Stimulated activated naive CD8-positive, alpha-beta T cell treated with anti-CD3 and anti-CD28 coated beads, Interleukin-15, amount 100 ng/mL, for 72 hours (primary cell): ENCODE results near the gene TBC1D14.
A peak's percentile ranks its signal among the peaks of the same experiment; 100 is the strongest.

Experiments
- ATAC-seq: fragments of 150-1000 bp; cut with Tn5 transposase; 2 replicates; pipeline ENCODE4 v1.10.0; 2021; ENCODE audit warnings: mild to moderate bottlenecking, moderate library complexity
- DNase-seq, 2 donors: peaks; one replicate each; pipeline ENCODE4 v3.0.0; 2021 to 2022
- H3K27ac Mint-ChIP-seq, 2 donors: one replicate each; pipeline ENCODE4 v1.8.0; 2022; ENCODE audit warnings: mild to moderate bottlenecking in 2 of 2, mixed read lengths in 2 of 2, moderate library complexity in 2 of 2
- H3K27me3 Mint-ChIP-seq: one replicate; pipeline ENCODE4 v1.8.0; 2022; ENCODE audit warnings: mixed read lengths
- H3K4me1 Mint-ChIP-seq: one replicate; pipeline ENCODE4 v1.8.0; 2022; ENCODE audit warnings: mild to moderate bottlenecking, mixed read lengths
- H3K4me3 Mint-ChIP-seq, 2 donors: one replicate each; pipeline ENCODE4 v1.8.0; 2022; ENCODE audit warnings: mild to moderate bottlenecking in 2 of 2, mixed read lengths in 2 of 2, moderate library complexity in 1 of 2
- H3K9me3 Mint-ChIP-seq, 2 donors: one replicate each; pipeline ENCODE4 v1.8.0; 2022; ENCODE audit warnings: mixed read lengths in 2 of 2

TBC1D14 gene

GRCh38 chr4:7054106-7054880, 144.7 kb downstream of the TBC1D14 start:
- H3K4me1 Mint-ChIP-seq: peaks cover 37% of the 10 kb centered on the region
- no peak for ATAC-seq
- H3K9me3 Mint-ChIP-seq: no peaks in the 10 kb centered on the region
- H3K4me3 Mint-ChIP-seq: no peak overlapping the region
- H3K27ac Mint-ChIP-seq: no peak overlapping the region
- no peaks in the 10 kb centered on the region for H3K27me3 Mint-ChIP-seq
- no peak for DNase-seq

DNA sequence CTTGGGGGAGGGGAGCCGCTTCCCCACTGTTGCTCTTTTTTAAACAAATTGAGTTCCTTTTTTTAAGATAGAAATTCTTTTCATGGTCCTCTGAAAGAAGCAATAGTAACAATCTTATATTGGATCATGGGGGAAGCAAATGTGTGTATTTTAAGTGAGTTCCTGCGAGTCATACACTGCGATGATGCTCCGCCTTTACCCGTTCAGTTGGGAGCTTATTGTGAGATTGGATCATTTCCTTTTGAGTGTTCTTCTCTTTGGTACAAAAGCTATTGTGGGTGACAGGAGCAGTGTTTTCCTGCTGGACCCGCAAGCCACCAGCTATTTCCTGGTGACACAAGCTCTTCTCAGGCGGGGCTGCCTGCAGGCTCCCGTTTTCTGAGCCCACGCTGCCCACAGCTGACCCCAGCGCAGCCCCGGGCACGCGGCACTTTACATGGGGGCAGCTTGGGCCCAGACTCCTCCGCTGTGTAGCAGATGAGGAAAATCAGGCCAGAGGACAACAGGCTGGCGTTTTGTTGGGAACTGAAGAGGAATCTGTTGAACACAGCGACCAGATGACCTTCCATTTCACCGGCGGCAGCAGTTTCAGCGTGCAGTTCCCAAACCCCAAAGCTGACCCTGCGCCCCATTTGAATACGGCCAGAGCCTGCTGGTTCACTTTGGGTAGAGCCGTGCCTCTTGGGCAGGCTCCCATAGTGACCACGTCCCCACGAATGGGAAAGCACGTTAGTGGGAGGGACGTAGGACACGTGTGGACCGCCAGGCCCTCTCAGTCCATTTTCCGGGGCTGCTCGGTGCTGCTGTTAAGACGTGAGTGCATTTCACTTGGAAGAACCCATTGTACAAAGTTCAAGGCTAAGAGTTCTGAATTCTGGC, 145.7 kb downstream of the TBC1D14 start:
- Mint-ChIP-seq H3K27ac (peak overlapping the region in 1 of 2 donors; percentile 40), H3K9me3 (no peaks in the 10 kb centered on the region), H3K27me3 (no peaks in the 10 kb centered on the region), H3K4me3 (no peak overlapping the region), H3K4me1 (peaks cover 31% of the 10 kb centered on the region)
- no peak for ATAC-seq
- DNase-seq: no peak

GRCh38 chr4:7055990-7056325, 146.3 kb downstream of the TBC1D14 start:
- H3K27ac Mint-ChIP-seq: no peak overlapping the region
- no peaks in the 10 kb centered on the region for H3K27me3 Mint-ChIP-seq
- no peak for DNase-seq
- H3K4me1 Mint-ChIP-seq: peaks cover 32% of the 10 kb centered on the region
- H3K9me3 Mint-ChIP-seq: no peaks in the 10 kb centered on the region
- ATAC-seq: no peak
- no peak overlapping the region for H3K4me3 Mint-ChIP-seq

DNA sequence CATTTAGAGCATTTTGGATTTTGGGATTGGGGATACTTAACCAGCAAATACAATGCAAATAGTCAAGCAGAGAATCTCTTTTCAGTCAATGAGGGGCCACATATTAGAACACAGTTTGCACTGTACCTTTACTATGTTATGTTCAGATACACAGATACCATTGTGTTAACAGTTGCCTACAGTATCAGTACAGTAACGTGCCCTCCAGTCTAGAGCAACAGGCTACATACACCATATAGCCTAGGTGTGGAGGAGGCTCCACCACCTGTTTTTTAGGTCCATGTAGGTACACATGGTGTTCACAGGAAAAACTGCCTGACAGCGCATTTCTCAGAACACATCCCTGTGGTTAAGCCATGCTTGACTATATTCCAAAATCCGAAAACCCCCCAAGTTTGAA, 149.2 kb downstream of the TBC1D14 start:
- DNase-seq (no peak), ATAC-seq (no peak)
- no peaks in the 10 kb centered on the region for H3K27me3 Mint-ChIP-seq
- peaks cover 24% of the 10 kb centered on the region for H3K4me1 Mint-ChIP-seq
- H3K4me3 Mint-ChIP-seq: no peak overlapping the region
- H3K9me3 Mint-ChIP-seq: no peaks in the 10 kb centered on the region
- peak overlapping the region in 1 of 2 donors; percentile 27 for H3K27ac Mint-ChIP-seq

- Mint-ChIP-seq H3K27ac (no peak overlapping the region), H3K4me3 (no peak overlapping the region), H3K4me1 (peaks cover 31% of the 10 kb centered on the region), H3K9me3 (no peaks in the 10 kb centered on the region), H3K27me3 (no peaks in the 10 kb centered on the region)
- ATAC-seq (no peak), DNase-seq (no peak)
These were observed 150.0 kb downstream of the TBC1D14 start for GRCh38 chr4:7059662-7060061.

- Mint-ChIP-seq H3K27me3 (no peaks in the 10 kb centered on the region), H3K4me1 (peaks cover 40% of the 10 kb centered on the region), H3K4me3 (no peak overlapping the region), H3K9me3 (no peaks in the 10 kb centered on the region), H3K27ac (no peak overlapping the region)
- DNase-seq: no peak
- ATAC-seq: no peak
These were observed 150.9 kb downstream of the TBC1D14 start for GRCh38 chr4:7060346-7061150.

DNA sequence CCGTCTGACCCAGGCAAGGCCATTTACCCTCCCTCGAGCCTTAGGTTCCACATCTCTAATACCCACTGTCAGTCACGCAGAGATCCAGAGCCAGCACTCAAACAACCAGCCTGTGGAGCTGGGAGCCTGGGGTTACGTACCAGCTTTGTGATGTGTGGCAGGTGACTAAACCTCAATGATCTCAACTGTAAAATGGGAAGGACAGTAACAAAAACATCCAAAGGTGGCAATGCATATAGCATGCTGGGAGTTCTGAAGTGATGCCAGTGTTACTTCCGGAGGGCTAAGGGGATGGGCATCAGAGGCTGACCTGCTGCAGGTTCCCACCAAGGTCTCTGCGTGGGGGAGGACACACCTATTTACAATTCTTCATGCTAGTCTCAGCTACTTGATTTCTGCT, 152.2 kb downstream of the TBC1D14 start:
- Mint-ChIP-seq H3K4me3 (no peak overlapping the region), H3K27ac (peak overlapping the region in 1 of 2 donors; percentile 41), H3K27me3 (no peaks in the 10 kb centered on the region), H3K4me1 (peaks cover 52% of the 10 kb centered on the region), H3K9me3 (no peaks in the 10 kb centered on the region)
- ATAC-seq (no peak), DNase-seq (no peak)

DNA sequence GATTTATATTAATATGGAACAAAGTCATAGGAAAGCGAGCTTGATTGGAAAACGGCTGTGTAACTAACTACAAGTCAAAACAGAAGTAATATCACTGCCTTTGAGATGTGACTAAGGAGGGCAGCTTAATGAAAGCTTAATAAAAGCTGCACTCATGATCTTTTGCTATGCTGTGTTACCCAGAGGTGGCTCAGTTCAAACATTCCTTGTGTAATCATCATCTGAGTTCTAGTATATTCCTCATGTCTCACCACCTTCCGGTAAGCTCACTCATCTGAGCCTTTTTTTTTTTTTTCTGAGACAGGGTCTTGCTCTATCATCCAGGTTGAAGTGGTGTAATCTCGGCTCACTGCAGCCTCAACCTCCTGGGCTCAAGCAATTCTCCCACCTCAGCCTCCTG, 153.2 kb downstream of the TBC1D14 start:
- H3K27me3 Mint-ChIP-seq: no peaks in the 10 kb centered on the region
- DNase-seq (no peak), ATAC-seq (no peak)
- no peak overlapping the region for H3K4me3 Mint-ChIP-seq
- H3K27ac Mint-ChIP-seq: peak overlapping the region in 1 of 2 donors; percentile 83
- H3K4me1 Mint-ChIP-seq: peaks cover 59% of the 10 kb centered on the region
- no peaks in the 10 kb centered on the region for H3K9me3 Mint-ChIP-seq

GRCh38 chr4:7063362-7063761, 153.7 kb downstream of the TBC1D14 start:
- H3K4me3 Mint-ChIP-seq: no peak overlapping the region
- DNase-seq (no peak), ATAC-seq (no peak)
- H3K27ac Mint-ChIP-seq: peak overlapping the region in 1 of 2 donors; percentile 83
- no peaks in the 10 kb centered on the region for H3K9me3 Mint-ChIP-seq
- no peaks in the 10 kb centered on the region for H3K27me3 Mint-ChIP-seq
- peaks cover 58% of the 10 kb centered on the region for H3K4me1 Mint-ChIP-seq

DNA sequence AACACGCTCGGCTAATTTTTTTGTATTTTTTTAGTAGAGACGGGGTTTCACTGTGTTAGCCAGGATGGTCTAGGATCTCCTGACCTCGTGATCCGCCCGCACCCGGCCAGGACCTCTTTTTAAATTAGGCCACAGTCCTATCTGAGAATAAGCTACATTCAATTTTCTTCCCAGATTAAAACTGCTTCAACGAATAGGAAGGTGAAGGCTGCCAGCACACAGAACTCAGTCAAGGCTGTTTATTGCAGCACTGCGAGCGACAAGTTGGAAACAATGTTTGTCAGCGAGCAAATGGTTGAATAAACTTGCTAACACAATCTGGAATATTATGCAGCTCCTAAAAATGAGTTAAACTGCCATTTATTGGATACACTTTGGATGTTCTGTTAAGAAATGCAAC, 156.4 kb downstream of the TBC1D14 start:
- Mint-ChIP-seq H3K4me1 (peaks cover 73% of the 10 kb centered on the region), H3K4me3 (peak overlapping the region; percentile 95 to 98), H3K27ac (peak overlapping the region; percentile 63 to 93), H3K27me3 (peaks cover 5% of the 10 kb centered on the region), H3K9me3 (no peaks in the 10 kb centered on the region)
- no peak for DNase-seq
- no peak for ATAC-seq

DNA sequence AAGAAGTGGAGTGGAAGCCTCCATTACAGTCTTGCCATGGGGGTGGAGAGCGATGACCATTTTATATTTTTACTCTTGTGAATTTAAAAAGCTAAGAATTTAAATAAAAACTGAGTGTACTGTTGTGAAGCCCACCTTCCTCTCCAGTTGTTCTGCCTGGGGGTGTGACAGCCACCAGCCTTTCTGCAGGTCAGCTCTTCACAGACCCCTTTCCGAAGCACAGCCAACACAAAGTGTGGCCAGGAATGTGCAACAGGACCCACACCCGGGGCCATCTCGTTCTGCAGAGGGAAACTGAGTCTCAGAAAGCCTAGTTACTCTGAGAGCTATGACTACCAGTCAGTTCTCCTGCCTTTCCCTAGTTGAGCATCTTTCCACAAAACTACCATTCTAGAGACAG, 156.9 kb downstream of the TBC1D14 start:
- DNase-seq: no peak
- no peak for ATAC-seq
- Mint-ChIP-seq H3K27ac (peak overlapping the region; percentile 93 to 98), H3K9me3 (no peaks in the 10 kb centered on the region), H3K4me3 (peak overlapping the region; percentile 95 to 98), H3K27me3 (peaks cover 7% of the 10 kb centered on the region), H3K4me1 (peaks cover 69% of the 10 kb centered on the region)

DNA sequence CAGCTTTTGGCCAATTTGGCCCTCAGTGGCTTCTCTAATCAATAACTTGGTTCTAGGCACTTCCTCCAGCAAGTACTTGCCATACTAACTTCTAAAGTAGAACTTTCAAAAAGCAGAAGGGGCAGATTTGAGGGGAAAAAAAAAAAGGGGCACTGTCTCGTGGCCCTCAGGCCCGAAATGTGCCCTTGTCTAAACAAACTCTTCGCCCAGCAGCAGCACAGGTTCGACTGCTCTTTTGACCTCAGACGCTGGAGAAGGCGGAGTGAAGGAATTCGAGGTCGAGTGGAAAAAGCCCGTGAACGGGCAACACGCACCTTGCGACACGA, 157.5 kb downstream of the TBC1D14 start:
- Mint-ChIP-seq H3K4me1 (peaks cover 68% of the 10 kb centered on the region), H3K27ac (peak overlapping the region; percentile 93 to 98), H3K4me3 (peak overlapping the region; percentile 95 to 98), H3K27me3 (peaks cover 7% of the 10 kb centered on the region), H3K9me3 (no peaks in the 10 kb centered on the region)
- ATAC-seq (no peak), DNase-seq (no peak)

- Mint-ChIP-seq H3K27me3 (peaks cover 7% of the 10 kb centered on the region), H3K4me3 (peak within 1 kb of the TSS; percentile 95 to 98), H3K9me3 (no peaks in the 10 kb centered on the region), H3K4me1 (peaks cover 68% of the 10 kb centered on the region), H3K27ac (peak within 1 kb of the TSS; percentile 97 to 98)
- DNase-seq (peak; percentile 100), ATAC-seq (peak; percentile 95)
These were observed 158.0 kb downstream of the TBC1D14 start, which contains the start of gene GRPEL1 for GRCh38 chr4:7067452-7068278. TSS of gene GRPEL1 (minus strand) at chr4:7068064. CDS start at chr4:7068032, 32 bp downstream.

GRCh38 chr4:7068279-7068842, 158.7 kb downstream of the TBC1D14 start:
- DNase-seq: no peak
- Mint-ChIP-seq H3K9me3 (no peaks in the 10 kb centered on the region), H3K4me3 (peak overlapping the region; percentile 95 to 98), H3K27ac (peak overlapping the region; percentile 97 to 98), H3K27me3 (peaks cover 7% of the 10 kb centered on the region), H3K4me1 (peaks cover 64% of the 10 kb centered on the region)
- ATAC-seq: no peak
